NCI-H2107 (cell line): ENCODE data around the gene GNG8.
A peak's percentile ranks its signal among the peaks of the same experiment; 100 is the strongest.

Experiments
- DNase-seq: peaks from one replicate; lab custom pipeline; 2025; lab: John Stamatoyannopoulos, UW

Gene GNG8

DNA sequence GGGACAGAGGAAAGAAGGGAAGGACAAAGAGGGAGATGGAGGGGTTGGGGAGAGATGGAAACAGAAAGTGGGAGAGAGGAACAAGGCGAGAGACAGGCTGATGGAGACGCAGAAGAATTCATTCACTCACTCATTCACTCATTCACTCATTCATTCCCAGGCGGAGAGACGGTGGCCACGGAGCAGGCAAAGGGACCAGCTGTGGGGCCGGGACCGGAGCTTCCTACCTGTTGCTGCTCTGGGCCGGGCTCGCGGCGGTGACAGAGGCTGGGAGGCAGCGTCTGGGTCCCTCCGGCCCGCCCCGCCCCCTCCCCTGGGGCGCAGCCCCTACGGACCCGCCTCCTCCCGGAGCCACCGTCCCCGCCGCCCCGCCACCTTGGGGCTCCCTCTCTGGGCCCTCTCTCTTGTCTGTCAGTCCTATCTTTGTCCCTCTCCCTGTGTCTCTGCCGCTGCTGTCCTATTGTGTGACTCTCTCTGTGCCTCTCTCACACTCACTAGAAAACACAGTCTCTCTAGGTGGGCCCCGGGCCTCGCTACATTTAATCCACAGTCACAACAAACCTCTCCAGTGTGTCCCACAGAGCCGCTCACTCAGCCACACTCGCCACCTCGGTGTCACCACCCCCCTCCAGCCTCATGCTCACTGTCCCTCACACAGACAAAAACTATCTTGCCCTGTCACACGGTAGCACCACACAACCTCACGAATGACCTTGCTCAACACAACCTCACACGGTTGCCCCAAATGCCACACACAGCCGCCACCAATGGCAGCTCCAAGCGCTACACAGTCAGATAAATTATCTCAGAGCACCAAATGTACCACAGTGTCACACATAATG lies at the start of gene GNG8:
GNG8 (minus strand) TSS at position 283 of the 842 bp plus-strand sequence. CDS start 1,520 bp downstream, outside the sequence.
- no peak for DNase-seq

DNA sequence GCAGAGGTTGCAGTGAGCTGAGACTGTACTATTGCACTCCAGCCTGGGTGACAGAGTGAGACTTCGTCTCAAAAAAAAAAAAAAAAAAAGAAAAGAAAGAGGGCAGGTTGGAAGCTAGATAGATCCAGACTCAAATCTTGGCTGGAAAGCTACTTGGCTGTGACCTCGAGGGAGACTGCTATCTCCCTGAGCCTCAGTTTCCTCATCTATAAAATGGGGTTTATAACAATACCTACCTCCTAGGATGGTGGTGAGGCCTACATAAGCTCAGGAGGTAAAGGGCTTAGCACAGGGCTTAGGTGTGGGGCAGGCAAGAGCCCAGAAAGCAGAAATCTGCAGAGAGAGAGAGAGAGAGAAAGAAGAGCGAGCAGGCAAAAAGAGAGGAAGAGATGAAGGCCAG lies 49.2 kb upstream of the GNG8 start:
- DNase-seq, result no peak

DNA sequence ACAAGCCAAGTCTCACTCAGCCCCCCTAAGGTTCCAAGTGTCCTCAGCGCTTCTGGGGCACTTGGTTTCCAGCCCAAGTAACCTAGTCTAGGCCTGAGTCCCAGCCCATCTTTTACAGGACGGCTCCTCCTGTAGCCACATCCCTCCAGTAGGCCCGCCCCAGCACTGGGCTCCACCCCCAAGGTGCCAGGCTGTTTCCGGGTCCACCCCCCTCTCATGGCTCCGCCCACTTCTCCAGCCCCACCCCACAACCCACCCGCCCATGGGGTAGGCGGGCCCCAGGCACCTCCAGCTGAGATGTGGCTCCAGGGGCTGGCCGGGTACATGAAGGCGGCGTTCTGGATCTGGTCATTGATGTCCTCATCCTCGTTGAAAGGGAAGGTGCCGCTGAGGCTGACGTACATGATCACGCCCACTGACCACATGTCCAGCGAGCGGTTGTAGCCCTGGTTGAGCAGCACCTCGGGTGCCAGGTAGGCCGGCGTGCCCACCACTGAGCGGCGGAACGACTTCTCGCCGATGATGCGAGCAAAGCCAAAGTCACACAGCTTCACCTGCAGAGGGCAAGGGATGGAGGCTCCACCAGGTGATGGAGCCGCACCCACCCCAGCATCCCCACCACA lies 42.2 kb upstream of the GNG8 start:
- DNase-seq, result no peak

DNA sequence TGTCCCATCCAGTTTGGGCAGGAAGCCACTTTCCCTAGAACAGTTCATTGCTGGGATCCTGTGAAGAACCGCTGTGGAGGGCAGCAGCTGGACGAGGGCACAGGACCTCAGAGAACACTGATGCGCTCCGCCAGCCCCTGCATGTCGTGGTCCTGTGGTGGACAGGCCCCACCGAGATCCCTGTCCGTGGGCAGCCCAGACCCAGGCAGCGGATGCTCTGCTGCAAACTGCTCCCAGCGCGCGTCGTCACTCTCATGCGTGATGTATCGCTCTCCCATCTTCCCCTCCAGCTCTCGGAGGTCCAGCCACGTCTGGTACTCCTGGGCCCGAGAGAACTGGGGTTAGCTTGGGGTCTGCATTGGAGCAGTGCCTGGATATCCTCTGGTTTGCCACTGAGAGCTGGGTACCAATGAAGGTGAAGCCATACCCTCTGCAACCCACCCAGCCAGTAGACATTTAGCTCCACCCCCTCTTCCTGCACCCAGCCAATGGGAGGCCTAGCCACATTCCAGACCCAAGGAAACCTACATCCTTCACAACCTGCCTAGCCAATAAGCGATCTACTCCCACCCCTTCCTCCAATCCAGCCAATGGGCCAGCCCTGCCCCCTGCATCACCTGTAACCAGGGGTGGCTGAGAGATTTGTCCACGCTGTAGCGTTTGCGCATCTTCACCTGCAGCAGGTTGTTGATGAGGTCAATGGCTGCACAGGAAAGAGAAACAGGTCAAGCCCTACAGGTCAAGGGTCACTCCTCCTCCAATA lies 38.6 kb upstream of the GNG8 start:
- DNase-seq, result no peak

DNA sequence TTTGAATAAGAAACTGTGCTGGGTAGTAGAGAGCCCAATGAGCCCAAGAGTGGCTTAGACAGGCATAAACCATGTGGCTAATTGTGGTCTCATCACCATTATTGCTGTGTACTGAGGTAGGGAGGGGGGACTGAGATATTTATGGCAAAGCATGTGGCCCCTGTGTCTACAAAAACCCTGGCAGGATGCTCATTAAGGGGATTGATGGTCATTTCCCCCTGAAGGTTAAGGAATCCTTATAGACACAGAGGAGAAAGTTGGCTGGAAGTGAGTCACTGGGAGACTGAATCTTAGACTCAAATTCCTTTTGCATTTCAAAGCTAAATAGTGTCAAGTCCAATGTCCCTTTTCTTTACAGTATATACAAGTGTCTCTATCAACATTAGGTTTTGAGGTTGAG lies 34.8 kb upstream of the GNG8 start:
- DNase-seq, result no peak

DNA sequence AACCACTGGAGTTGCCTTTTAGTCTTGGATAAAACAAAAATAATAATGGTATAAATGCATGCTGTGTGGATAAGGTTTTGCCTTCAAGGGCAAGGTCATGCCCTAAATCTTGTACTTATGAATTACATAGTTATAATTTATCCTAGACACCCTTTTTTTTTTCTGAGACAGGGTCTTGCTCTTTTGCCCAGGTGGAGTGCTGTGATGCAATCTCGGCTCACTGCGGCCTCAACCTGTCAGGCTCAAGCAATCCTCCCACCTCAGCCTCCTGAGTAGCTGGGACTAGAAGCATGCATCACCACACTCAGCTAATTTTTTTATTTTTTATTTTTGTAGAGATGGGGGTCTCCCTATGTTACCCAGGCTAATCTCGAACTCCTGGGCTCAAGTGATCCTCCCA lies 32.7 kb upstream of the GNG8 start:
- DNase-seq, result no peak

DNA sequence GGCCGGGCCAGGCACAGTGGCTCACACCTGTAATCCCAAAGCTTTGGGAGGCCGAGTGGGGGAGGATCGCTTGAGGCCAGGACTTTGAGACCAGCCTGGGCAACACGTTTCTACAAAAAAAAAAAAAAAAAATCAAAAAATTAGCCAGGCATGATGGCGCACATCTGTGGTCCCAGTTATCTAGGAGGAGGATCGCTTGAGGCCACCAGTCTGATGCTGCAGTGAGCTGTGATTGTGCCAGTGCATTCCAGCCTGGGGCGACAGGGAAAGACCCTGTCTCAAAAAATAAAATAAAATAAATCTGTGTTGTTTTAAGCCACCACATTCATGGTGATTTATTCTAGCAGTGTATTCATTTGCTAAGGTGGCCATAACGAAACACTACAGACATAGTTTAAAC lies 29.1 kb upstream of the GNG8 start:
- DNase-seq, result no peak

DNA sequence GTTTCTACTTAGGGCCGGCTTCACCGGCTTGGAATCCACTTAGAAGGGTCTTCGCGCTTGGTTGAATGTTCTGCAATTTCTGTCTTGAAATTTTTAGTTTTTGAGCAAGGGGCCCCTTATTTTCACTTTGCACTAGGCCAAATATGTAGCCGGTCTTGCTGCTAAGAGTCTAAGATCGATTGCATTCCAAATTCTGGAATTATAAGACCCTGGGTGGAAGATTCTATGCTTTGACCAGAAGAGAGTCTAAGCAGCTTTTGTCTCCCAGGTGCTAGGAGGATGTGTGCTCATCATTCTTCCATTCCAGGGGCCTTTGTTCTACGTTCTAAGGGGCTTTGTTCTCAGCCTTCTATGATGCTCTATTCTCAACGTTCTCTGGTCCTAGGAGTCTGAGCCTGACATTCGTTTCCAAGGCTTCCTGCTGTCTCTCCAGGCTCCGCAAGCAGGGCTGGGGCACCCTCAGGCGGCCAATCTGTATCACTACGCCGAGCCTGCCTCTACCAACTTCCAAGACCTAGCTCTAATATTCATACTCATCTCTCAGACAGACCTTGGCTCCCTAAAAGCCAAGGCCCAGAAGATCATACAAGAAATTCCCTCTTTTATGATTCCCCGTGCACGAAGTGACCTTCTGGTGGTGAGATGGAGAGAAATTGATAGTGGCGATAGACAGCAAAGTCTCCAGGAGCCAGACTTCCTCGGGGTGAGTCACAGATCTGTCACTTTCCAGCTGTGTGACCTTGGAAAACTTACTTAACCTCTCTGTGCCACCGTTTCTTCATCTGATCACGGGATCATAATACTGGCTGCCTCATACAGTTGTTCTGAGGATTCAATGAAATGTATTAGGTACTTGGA lies 26.0 kb upstream of the GNG8 start:
- peak; percentile 65 for DNase-seq

DNA sequence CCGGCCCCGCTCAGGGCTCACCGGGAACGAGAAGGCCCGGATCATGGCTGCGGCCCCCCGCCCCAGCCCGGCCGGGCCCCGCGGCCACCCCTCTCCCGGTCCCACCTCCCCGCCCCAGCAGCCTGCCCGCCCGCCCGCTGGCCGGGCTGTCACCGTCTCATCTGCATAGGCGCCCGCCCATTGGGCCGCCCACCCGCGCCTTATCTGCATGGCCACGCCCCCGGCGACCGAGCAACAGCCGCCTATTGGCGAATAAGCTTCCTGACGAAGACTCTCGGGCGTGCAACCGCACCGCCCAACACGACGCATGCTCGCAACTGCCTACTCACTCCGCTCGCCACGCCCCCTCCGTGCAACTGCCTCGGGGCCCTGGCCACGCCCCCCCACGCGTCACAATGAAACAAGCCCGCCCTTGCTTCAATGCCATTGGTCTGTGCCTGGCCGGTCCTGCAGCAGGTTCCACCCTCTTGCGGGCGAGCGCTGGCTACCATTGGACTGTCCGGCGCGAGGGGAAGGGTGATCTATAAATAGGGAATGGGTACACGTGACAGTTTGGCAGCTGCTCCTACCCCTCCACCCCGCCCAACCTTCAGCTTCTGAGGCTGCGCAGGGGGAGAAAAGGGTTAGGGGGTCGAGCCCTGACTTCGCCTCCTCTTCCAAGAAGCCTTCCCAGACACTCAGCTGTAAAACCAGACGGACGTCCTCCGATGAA lies 25.2 kb upstream of the GNG8 start, which contains the start of gene DACT3:
DACT3 (minus strand) TSS at position 163 of the 712 bp plus-strand sequence; CDS start at position 45, 118 bp downstream.
- DNase-seq, result peak; percentile 99

DNA sequence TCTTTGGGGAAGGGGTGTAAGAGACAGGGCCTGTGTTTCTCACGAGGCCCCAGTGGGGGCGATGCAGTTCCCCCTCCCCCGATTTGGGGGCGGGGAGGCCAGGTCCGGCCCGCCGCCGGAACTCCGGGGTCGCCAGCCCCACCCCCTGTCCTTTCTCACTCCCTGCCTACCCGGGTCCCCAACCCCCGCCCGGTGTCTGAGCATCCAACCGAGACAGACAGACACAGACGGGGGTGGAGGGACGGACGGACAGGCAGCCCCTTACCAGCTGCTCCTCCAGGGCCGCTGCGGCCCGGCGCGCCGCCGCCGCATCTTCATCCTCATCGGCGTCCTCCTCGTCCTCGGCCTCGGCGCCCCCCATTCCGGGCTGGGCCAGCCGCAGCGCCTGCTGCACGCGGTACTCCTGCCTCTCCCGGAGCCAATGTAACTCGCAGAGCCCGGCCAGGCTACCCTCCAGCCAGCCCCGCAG lies 24.6 kb upstream of the GNG8 start:
- no peak for DNase-seq

DNA sequence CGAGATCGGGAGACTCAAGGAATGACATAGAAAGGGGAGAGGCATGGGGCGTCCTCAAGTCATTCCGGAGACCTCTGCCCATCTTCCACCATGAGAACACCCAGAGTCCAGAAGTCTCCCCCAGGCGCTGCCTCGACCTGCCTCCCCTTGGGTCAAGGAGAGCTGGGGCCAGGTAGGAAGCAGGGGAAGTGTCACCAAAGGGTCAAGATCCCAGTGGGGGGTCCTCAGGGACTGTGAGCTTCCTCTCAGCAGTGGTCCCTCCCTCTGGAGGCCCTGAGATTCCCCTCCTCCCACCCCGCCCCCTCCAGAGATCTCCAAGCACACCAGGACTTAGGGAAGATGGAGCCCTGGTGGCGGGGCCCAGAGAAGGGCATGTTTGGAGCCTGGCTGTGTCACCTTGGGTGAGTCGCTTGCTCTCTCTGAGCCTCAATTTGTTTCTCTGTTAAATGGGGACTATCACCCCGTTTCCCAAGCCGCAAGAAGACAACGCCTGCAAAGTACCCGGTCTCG lies 24.1 kb upstream of the GNG8 start:
- no peak for DNase-seq

DNA sequence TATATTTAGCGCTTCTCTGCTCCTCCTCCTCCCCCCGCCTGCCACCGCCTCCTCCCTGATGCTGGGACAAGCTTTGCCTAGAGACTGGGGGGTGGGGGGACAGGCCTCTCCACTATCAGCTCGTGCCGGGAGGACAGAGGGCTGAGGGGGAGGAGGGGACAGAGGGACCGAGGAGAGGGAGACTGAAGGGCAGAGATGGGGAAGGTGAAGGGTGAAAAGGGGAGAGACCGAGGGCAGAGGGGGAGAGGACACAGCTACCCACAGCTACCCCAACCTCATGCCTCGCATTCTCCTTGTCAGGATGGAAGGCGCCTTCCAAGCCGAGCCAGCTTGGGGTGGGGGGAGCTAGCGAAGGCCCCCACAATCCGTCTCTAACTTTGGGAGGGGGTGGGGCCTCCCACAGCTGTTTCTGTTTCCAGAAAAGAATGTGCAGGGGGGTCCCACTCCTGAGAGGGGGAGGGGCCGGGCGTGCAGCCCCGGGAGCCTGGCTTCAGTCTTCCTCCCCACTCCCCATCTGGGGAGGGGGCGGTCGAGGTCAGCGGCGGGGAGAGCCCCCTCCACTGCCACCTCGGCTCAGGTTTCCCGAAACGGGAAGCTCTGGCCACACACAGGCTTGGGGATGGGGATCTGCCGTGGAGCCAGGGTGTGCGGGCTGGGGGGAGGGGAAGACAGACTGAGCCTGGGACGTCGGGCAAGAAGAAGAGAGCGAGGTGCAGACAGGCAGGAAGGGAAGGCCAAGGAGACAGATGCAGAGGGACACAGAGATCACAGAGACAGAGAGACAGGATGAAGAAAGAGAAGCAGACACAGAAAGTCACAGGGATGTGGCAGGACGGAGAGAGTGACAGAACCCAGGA lies 23.4 kb upstream of the GNG8 start:
- DNase-seq, result no peak

DNA sequence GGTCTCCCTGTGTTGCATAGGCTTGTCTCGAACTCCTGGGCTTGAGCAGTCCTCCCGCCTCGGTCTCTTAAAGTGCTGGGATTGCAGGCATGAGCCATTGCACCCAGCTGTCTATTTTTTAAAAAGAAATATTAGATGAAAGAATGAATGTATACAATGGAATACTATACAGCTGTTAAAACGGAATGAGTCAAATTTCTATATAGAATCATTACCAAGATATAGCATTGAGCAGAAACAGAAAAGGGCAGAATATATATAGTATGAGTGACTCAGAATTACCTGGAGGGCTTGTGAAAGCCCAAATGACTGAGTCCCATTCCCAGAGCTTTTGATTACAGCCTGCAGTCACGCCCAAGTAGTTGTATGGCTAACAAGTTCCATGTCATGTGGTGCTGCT lies 20.5 kb upstream of the GNG8 start:
- no peak for DNase-seq

DNA sequence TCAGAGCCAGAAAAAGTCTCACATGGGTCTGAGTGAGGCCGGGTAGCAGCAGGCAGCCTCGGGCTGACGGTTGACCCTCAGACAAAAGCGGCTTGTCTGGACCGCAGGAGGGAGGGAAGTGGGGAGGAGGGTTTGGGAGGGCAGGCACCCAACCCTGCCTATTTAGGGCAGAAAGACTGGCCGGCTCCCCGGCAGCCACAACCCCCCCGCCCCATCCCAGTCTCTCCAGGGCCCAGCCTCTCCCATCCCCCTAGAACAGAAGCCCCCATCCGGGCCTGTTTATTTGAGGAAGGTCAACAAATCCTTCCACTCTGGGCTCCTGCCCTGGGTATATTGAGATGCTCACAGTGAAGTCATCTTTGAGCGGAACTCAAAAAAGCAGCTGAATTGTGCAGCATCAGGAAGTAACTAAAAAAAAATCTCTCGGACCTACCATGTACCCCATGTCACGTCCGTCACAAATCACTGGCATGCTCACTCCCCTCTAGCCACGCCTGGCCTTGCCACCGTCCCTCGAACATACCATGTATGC lies 18.7 kb upstream of the GNG8 start:
- no peak for DNase-seq

DNA sequence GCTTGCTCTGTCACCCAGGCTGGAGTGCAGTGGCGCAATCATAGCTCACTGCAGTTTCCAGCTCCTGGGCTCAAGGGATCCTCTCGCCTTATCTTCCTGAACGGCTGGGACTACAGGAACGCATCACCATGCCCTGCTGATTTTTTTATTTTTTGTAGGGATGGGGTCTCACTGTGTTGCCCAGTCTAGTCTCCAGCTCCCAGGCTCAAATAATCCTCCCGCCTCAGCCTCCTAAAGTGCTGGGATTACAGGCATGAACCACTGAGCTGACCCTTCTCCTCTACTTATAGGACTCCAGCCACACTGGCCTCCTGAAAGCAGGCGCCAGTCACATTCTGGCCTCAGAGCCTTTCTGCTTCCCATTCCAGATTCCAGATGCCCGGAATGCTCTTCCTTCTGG lies 14.4 kb upstream of the GNG8 start:
- no peak for DNase-seq

DNA sequence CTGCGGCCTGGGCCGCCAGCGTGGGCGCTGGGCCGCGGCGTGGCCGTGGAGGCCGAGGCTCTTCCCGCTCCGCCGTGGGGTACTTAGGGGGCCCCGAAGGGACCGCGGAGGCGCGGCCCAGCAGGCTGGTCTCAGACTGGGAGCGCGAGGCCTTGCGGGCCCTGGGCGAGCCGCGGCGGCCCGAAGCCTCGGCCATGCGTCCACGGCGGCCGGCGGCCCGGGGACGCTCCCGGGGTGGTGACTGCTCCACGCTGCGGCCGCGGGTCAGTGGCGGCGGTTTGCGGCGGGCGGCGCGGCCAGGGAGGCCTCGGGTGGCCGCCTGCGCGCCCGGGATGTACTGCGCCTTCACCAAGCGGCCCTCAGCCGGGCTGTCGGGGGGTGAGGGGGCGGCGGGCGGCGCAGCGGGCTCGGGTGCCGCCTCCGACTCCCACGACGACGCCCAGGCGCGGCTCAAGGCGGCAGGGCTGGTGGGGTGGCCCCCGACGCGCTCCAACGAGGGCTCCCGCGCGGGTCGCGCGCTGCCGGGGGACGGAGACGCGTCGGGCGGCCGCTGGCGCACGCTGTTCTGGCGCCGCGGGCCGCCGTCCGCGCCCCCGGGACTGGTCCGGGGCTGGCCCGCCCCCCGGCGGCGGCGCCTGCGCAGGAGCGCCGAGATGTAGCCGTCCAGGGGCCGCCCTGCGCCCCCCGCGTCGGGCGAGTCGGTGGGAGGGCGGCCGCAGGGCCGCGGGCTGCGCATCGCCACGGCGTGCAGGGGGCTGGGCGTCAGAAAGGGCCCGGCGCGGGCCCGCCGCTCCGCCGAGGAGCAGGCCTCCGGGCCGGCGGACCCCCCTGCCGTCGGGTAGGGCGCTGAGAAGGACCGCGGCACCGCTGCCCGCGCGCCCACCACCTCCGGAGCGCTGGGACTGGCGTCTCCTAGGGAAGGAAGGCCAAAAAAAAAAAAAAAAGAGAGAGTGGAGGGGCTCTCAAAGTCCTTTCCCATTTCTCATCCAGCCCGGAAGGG lies 13.3 kb upstream of the GNG8 start:
- no peak for DNase-seq

DNA sequence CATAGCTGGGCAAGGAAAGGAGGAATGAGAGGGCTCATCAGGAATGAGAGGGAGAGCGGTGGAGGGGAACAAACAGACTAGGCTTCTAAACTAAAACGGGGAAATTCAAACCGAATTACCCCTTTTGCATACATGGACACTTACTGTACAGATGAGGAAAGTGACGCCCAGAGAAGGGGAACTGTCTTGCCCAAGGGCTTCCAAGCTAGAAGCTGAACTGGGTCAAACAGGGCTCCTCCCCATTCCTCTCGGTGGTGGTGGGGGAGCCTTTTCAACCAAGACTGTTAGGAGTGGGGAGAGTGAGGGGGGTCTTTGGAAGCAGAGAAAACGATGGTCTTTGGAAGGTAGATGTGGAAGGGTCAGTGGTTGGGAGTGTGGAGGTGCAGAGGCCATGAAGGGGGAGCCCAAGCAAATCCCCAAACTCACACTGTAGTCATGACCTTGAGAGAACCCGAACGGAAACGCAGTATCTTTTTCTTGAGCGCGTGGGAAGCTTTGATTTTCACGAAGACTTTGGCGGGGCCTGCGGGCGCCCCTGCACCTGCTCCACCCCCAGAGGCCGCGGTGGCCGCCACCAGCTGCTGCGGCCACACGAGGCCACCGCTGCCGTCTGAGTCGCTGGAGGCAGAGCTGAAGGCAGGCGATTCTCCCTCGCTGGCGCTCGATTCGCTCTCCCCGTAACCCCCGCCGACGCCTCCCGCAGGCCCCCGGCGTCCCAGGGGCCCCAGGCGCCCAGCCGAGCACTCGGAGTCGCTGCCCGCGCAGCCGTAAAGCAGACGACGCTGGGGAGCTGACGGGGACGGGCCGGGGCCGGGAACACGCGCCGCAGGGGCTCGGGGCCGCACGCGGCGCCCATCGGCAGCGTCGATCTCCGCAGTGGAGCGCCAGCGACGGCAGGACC lies 12.3 kb upstream of the GNG8 start:
- DNase-seq, result no peak
